ENCODE data around the gene PLD6. TPM values are rescaled to one million over a fixed set of nuclear protein-coding genes. Genes with fewer than 3 reads are reported as not detected.

Gene PLD6
- total RNA-seq, 1 experiment from 2014 or later: 4.2 TPM

DNA sequence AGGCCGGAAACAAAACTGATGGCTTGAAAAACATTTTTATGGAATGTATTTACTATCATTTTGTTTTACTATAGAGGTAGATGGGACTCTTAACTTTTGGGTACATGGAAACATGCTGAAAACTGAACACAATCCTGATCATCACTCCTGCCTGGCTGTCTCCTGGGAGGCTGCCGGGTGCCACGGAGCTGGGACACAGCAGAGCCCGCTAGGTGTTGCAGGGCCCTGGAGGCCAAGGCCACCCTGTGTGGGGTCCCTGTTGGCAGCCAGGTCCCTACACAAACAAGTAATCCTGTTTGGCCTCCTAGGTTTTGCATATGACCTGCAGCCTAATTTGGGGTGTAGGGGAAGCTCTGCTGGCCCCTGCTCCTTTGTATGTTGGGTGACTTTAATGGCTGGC, 17.5 kb downstream of the PLD6 start:
- no TSS peak for BruUV-seq (replicated peaks)
- ChIA-PET POLR2A (no interaction called here), CTCF (no interaction called here)
- in situ Hi-C loops (cut with HindIII; ENCODE audit: low pct_unique_long_range_greater_than_20kb, low sequenced_read_pairs) (no loop called here), intact Hi-C loops (cut with micrococcal nuclease; ENCODE audit: unreplicated experiment) (no loop called here)
- Histone ChIP-seq H3K9me3 (ENCODE audit: control insufficient read depth, insufficient read depth, low read depth, low read length) (no peaks in the 10 kb centered on the region), H3K4me3 (ENCODE audit: low read depth in 2 of 2, low read length in 2 of 2) (no peak overlapping the region), H3K36me3 (ENCODE audit: control insufficient read depth, insufficient read depth, low read length) (no peaks in the 10 kb centered on the region), H3K4me1 (ENCODE audit: control insufficient read depth, insufficient read depth, low read length) (no peaks in the 10 kb centered on the region), H3K27ac (ENCODE audit: low read length) (no peak overlapping the region), H3K27me3 (ENCODE audit: control insufficient read depth, insufficient read depth, low read length) (no peaks in the 10 kb centered on the region)
- TF ChIP-seq POLR2AphosphoS5 (IDR thresholded peaks at IDR 0.05; ENCODE audit: low read depth, low read length): no peak
- TF ChIP-seq SIN3A (IDR thresholded peaks at IDR 0.05; ENCODE audit: borderline replicate concordance, insufficient read depth, low read depth, low read length): no peak
- TF ChIP-seq, protein P1, sequence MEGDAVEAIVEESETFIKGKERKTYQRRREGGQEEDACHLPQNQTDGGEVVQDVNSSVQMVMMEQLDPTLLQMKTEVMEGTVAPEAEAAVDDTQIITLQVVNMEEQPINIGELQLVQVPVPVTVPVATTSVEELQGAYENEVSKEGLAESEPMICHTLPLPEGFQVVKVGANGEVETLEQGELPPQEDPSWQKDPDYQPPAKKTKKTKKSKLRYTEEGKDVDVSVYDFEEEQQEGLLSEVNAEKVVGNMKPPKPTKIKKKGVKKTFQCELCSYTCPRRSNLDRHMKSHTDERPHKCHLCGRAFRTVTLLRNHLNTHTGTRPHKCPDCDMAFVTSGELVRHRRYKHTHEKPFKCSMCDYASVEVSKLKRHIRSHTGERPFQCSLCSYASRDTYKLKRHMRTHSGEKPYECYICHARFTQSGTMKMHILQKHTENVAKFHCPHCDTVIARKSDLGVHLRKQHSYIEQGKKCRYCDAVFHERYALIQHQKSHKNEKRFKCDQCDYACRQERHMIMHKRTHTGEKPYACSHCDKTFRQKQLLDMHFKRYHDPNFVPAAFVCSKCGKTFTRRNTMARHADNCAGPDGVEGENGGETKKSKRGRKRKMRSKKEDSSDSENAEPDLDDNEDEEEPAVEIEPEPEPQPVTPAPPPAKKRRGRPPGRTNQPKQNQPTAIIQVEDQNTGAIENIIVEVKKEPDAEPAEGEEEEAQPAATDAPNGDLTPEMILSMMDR (IDR thresholded peaks at IDR 0.05): no peak
- no peak for TF ChIP-seq TCF7L2 (IDR thresholded peaks at IDR 0.05; ENCODE audit: low read depth, low read length)
- TF ChIP-seq, protein P2, sequence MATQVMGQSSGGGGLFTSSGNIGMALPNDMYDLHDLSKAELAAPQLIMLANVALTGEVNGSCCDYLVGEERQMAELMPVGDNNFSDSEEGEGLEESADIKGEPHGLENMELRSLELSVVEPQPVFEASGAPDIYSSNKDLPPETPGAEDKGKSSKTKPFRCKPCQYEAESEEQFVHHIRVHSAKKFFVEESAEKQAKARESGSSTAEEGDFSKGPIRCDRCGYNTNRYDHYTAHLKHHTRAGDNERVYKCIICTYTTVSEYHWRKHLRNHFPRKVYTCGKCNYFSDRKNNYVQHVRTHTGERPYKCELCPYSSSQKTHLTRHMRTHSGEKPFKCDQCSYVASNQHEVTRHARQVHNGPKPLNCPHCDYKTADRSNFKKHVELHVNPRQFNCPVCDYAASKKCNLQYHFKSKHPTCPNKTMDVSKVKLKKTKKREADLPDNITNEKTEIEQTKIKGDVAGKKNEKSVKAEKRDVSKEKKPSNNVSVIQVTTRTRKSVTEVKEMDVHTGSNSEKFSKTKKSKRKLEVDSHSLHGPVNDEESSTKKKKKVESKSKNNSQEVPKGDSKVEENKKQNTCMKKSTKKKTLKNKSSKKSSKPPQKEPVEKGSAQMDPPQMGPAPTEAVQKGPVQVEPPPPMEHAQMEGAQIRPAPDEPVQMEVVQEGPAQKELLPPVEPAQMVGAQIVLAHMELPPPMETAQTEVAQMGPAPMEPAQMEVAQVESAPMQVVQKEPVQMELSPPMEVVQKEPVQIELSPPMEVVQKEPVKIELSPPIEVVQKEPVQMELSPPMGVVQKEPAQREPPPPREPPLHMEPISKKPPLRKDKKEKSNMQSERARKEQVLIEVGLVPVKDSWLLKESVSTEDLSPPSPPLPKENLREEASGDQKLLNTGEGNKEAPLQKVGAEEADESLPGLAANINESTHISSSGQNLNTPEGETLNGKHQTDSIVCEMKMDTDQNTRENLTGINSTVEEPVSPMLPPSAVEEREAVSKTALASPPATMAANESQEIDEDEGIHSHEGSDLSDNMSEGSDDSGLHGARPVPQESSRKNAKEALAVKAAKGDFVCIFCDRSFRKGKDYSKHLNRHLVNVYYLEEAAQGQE (IDR thresholded peaks at IDR 0.05; ENCODE audit: insufficient read depth in 1 of 2, low read depth in 2 of 2, low read length in 1 of 2): no peak
- ATAC-seq (no peak), DNase-seq (ENCODE audit: low read depth, low spot score) (no peak)

DNA sequence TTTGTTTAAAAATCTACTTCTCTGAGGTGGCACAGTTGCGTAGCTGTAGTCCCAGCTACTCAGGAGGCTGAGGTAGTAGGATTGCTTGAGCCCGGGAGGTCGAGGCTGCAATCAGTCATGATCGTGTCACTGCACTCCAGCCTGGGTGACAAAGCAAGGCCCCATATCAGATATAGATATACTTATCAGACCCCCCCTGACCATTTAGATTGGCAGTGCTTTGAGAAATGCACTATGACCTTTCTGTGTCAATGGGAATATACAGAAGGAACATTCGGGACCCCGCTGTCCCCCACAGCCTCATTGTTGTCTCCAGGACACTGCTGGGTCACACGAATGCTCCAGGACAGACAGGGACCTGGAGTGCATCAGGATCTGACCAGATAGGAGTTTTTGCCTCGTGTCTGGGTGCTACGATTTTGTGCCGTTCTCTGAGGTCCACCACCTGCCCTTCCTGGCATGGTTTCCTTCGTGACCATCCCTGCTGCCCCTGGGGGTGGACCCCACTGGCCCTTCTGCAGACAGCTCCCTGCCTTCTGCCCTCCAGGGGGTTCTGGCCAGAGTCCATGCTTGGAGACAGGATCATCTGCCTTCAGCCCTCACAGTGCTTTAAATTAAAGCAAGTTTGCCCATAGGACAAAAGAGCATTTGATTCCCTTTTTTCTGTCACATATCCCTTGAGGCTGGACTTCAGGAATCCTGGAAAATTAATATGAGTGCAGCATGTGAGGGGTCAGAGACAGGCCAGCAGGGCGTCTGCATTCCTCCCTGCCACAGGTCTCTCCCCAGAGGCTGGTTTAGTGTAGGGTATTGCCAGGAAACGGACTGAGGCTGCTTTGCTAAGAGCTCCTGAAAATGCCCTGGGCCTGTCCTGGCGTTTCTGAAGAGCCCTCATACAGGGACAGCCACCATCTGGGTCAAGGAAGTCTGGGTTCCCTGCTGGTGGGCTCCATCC, 19.3 kb downstream of the PLD6 start:
- Histone ChIP-seq H3K27me3 (ENCODE audit: control insufficient read depth, insufficient read depth, low read length) (no peaks in the 10 kb centered on the region), H3K36me3 (ENCODE audit: control insufficient read depth, insufficient read depth, low read length) (no peaks in the 10 kb centered on the region), H3K27ac (ENCODE audit: low read length) (no peak overlapping the region), H3K4me3 (ENCODE audit: low read depth in 2 of 2, low read length in 2 of 2) (no peak overlapping the region), H3K4me1 (ENCODE audit: control insufficient read depth, insufficient read depth, low read length) (no peaks in the 10 kb centered on the region), H3K9me3 (ENCODE audit: control insufficient read depth, insufficient read depth, low read depth, low read length) (no peaks in the 10 kb centered on the region)
- ChIA-PET POLR2A (no interaction called here), CTCF (no interaction called here)
- DNase-seq (ENCODE audit: low read depth, low spot score) (no peak), ATAC-seq (no peak)
- no TSS peak for BruUV-seq (replicated peaks)
- intact Hi-C loops (cut with micrococcal nuclease; ENCODE audit: unreplicated experiment): no loop called here
- TF ChIP-seq SIN3A (IDR thresholded peaks at IDR 0.05; ENCODE audit: borderline replicate concordance, insufficient read depth, low read depth, low read length) (no peak), POLR2AphosphoS5 (IDR thresholded peaks at IDR 0.05; ENCODE audit: low read depth, low read length) (no peak), TCF7L2 (IDR thresholded peaks at IDR 0.05; ENCODE audit: low read depth, low read length) (no peak)
- TF ChIP-seq, protein P1 (IDR thresholded peaks at IDR 0.05): no peak
- TF ChIP-seq, protein P2 (IDR thresholded peaks at IDR 0.05; ENCODE audit: insufficient read depth in 1 of 2, low read depth in 2 of 2, low read length in 1 of 2): no peak
- in situ Hi-C loops (cut with HindIII; ENCODE audit: low pct_unique_long_range_greater_than_20kb, low sequenced_read_pairs): no loop called here
